ENCODE data around the gene CLIP1. TPM values are rescaled to one million over a fixed set of nuclear protein-coding genes. Genes with fewer than 3 reads are reported as not detected.
A peak's percentile ranks its signal among the peaks of the same experiment; 100 is the strongest.

CLIP1 gene
- total and polyA plus RNA-seq, 2 of the 13 experiments (the other 11 are each of a cell fraction or from before 2014, with no cell fraction given) = 28.9 to 43.7 TPM

DNA sequence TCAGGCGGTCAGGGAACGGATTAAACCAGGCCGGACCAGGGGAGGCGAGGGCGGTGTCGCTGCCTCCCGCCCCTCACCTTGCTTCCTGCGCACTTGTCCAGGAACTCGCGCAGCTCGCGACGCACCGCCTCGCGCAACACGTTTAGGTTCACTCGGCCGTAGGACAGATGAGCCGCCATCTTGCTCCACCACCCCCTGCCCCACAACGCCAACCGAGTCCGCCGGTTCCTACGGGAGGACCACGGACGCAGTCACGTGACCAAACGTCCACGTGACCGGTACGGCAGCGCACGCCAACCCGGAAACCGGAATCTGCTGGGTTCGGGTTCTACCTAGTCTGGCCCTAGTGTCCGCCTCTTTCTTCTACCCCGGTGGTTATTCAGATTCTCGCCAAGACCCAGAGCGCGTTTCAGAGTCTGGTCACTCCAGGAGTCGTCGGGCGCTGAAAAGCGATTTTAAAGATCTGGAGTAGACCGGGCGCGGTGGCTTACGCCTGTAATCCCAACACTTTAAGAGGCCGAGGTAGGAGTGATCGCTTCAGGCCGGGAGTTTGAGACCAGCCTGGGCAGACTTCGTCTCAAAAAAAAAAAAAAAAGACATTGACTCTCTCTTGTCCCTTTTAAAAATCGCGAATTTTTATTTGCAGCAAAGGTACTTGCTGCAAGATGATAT, 156.1 kb downstream of the CLIP1 start, which contains the start of gene VPS33A (continued):
- TF ChIP-seq, protein P1, sequence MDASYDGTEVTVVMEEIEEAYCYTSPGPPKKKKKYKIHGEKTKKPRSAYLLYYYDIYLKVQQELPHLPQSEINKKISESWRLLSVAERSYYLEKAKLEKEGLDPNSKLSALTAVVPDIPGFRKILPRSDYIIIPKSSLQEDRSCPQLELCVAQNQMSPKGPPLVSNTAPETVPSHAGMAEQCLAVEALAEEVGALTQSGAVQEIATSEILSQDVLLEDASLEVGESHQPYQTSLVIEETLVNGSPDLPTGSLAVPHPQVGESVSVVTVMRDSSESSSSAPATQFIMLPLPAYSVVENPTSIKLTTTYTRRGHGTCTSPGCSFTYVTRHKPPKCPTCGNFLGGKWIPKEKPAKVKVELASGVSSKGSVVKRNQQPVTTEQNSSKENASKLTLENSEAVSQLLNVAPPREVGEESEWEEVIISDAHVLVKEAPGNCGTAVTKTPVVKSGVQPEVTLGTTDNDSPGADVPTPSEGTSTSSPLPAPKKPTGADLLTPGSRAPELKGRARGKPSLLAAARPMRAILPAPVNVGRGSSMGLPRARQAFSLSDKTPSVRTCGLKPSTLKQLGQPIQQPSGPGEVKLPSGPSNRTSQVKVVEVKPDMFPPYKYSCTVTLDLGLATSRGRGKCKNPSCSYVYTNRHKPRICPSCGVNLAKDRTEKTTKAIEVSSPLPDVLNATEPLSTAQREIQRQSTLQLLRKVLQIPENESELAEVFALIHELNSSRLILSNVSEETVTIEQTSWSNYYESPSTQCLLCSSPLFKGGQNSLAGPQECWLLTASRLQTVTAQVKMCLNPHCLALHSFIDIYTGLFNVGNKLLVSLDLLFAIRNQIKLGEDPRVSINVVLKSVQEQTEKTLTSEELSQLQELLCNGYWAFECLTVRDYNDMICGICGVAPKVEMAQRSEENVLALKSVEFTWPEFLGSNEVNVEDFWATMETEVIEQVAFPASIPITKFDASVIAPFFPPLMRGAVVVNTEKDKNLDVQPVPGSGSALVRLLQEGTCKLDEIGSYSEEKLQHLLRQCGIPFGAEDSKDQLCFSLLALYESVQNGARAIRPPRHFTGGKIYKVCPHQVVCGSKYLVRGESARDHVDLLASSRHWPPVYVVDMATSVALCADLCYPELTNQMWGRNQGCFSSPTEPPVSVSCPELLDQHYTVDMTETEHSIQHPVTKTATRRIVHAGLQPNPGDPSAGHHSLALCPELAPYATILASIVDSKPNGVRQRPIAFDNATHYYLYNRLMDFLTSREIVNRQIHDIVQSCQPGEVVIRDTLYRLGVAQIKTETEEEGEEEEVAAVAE (CRISPR knock-in tag; IDR thresholded peaks at IDR 0.05; ENCODE audit: borderline replicate concordance) = 0 out of 2 replicates have a peak, but pooled peaks have one; percentile 48
- TF ChIP-seq FOSL2 (CRISPR knock-in tag; IDR thresholded peaks at IDR 0.05) (peak; percentile 72), PHB2 (IDR thresholded peaks at IDR 0.05; ENCODE audit: partially characterized antibody) (no peak), FOXK2 (IDR thresholded peaks at IDR 0.05) (peak; percentile 49; the same call in 1 of the 2 replicates), GPN1 (CRISPR knock-in tag; IDR thresholded peaks at IDR 0.05; ENCODE audit: borderline replicate concordance) (0 out of 2 replicates have a peak, but pooled peaks have one; percentile 45), NCOA5 (CRISPR knock-in tag; IDR thresholded peaks at IDR 0.05) (no peak), CBX5 (CRISPR knock-in tag; IDR thresholded peaks at IDR 0.05; ENCODE audit: borderline replicate concordance) (peak; percentile 95; the same call in 1 of the 2 replicates), ZFP36L2 (CRISPR knock-in tag; IDR thresholded peaks at IDR 0.05) (no peak), ZNF710 (CRISPR knock-in tag; IDR thresholded peaks at IDR 0.05; ENCODE audit: borderline replicate concordance) (peak; percentile 58; the same call in 1 of the 2 replicates), PAWR (CRISPR knock-in tag; IDR thresholded peaks at IDR 0.05; ENCODE audit: borderline replicate concordance) (no peak), POLR2AphosphoS2 (IDR thresholded peaks at IDR 0.05; ENCODE audit: low read depth, low read length) (no peak), E2F5 (CRISPR knock-in tag; conservative IDR thresholded peaks at IDR 0.05) (peak; percentile 43; the same call in 1 of the 2 replicates), SCMH1 (CRISPR knock-in tag; IDR thresholded peaks at IDR 0.05; ENCODE audit: borderline replicate concordance) (no peak), JUNB (CRISPR knock-in tag; IDR thresholded peaks at IDR 0.05; ENCODE audit: borderline replicate concordance) (no peak), ZFX (CRISPR knock-in tag; IDR thresholded peaks at IDR 0.05; ENCODE audit: low read depth) (peak; percentile 94), ZNF839 (CRISPR knock-in tag; IDR thresholded peaks at IDR 0.05; ENCODE audit: borderline replicate concordance) (peak; percentile 92; the same call in 1 of the 2 replicates), ZNF414 (CRISPR knock-in tag; IDR thresholded peaks at IDR 0.05) (peak; percentile 82; the same call in 1 of the 2 replicates), NFE2 (CRISPR knock-in tag; IDR thresholded peaks at IDR 0.05) (no peak), KDM5A (IDR thresholded peaks at IDR 0.05; ENCODE audit: borderline replicate concordance, low read length) (peak; percentile 98), SMARCE1 (IDR thresholded peaks at IDR 0.05; ENCODE audit: borderline replicate concordance) (no peak), STAT5B (CRISPR knock-in tag; IDR thresholded peaks at IDR 0.05) (no peak; the same call in 1 of the 2 replicates), PLRG1 (conservative IDR thresholded peaks at IDR 0.05) (no peak), HNF4A (CRISPR knock-in tag; IDR thresholded peaks at IDR 0.05) (peak; percentile 35; the same call in 1 of the 2 replicates)
